HFFc6 (cell line): ENCODE results near the gene DNAJC16. TPM values are rescaled to one million over a fixed set of nuclear protein-coding genes. Genes with fewer than 3 reads are reported as not detected.
"Not testable (repeated sequence)": the region's sequence is repeated elsewhere in the genome, so short reads cannot be mapped to it uniquely, and the experiment has no call there.

Experiments used
- DNase-seq: peaks from one replicate; pipeline ENCODE4 v3.0.0-alpha.2; 2018
- H3K27ac Mint-ChIP-seq: 2 replicates; pipeline ENCODE4 v1.8.0; 2020; ENCODE audit warnings: mild to moderate bottlenecking, mixed read lengths
- H3K27me3 Mint-ChIP-seq: 2 replicates; pipeline ENCODE4 v1.8.0; 2021; ENCODE audit warnings: mild to moderate bottlenecking, moderate library complexity, mixed read lengths; ENCODE audit not compliant: insufficient read depth
- H3K36me3 Mint-ChIP-seq: 2 replicates; pipeline ENCODE4 v1.8.0; 2021; ENCODE audit warnings: low read depth, mixed read lengths
- H3K4me1 Mint-ChIP-seq: 2 replicates; pipeline ENCODE4 v1.8.0; 2020; ENCODE audit warnings: low read depth, mixed read lengths
- H3K4me3 Mint-ChIP-seq: 2 replicates; pipeline ENCODE4 v1.8.0; 2020; ENCODE audit warnings: mild to moderate bottlenecking, moderate library complexity, mixed read lengths
- H3K9me3 Mint-ChIP-seq: 2 replicates; pipeline ENCODE4 v1.8.0; 2020; ENCODE audit warnings: mild to moderate bottlenecking, mixed read lengths
- total RNA-seq, 6 experiments: library from RNA; stranded (reverse); fragmentation: NEBNext Ultra II Directional; extraction: Animal tissue kit (Norgen Biotek cat#: 25700); gene quantifications; 2 replicates in 1 of 6; 3 replicates in 5 of 6; pipeline ENCODE4 v1.2.3, GENCODE V29; 2021
- TF ChIP-seq, protein P1 (sequence below): fragments of 200-600 bp; sonication (generic); IDR thresholded peaks from 2 replicates; pipeline ENCODE4 v1.5.0; 2021; ENCODE audit warnings: antibody characterized with exemption, mild to moderate bottlenecking

DNAJC16 gene
- total RNA-seq, 6 experiments from 2014 or later = 21.5 to 26.5 (median 22.8) TPM

DNA sequence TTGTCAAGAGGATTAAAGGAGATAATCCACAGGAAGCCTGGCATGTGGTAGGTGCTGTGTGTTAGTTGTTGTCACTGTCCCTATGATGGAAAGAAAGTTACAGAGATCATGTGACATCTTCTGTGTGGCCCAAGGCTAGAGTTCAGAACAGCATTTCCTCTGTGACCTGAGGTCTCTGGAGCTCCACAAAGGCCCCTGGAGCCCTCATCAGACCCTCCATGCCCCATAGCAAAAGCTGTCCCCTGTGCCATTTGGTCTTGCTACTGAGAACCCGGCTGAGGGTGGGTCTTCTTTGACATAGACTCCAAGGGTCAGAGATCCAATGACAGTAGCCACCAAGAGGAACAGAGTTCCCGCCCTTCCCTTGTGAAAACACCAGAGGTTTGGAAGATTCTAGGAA lies 42.7 kb upstream of the DNAJC16 start:
- H3K36me3 Mint-ChIP-seq = peaks cover 6% of the 10 kb centered on the region; the same call in 1 of the 2 replicates
- peaks cover 11% of the 10 kb centered on the region for H3K27me3 Mint-ChIP-seq
- no peak overlapping the region for H3K4me3 Mint-ChIP-seq
- H3K4me1 Mint-ChIP-seq = no peaks in the 10 kb centered on the region
- DNase-seq = no peak
- TF ChIP-seq, protein P1, sequence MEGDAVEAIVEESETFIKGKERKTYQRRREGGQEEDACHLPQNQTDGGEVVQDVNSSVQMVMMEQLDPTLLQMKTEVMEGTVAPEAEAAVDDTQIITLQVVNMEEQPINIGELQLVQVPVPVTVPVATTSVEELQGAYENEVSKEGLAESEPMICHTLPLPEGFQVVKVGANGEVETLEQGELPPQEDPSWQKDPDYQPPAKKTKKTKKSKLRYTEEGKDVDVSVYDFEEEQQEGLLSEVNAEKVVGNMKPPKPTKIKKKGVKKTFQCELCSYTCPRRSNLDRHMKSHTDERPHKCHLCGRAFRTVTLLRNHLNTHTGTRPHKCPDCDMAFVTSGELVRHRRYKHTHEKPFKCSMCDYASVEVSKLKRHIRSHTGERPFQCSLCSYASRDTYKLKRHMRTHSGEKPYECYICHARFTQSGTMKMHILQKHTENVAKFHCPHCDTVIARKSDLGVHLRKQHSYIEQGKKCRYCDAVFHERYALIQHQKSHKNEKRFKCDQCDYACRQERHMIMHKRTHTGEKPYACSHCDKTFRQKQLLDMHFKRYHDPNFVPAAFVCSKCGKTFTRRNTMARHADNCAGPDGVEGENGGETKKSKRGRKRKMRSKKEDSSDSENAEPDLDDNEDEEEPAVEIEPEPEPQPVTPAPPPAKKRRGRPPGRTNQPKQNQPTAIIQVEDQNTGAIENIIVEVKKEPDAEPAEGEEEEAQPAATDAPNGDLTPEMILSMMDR = no peak
- H3K27ac Mint-ChIP-seq = no peak overlapping the region
- H3K9me3 Mint-ChIP-seq = no peaks in the 10 kb centered on the region

DNA sequence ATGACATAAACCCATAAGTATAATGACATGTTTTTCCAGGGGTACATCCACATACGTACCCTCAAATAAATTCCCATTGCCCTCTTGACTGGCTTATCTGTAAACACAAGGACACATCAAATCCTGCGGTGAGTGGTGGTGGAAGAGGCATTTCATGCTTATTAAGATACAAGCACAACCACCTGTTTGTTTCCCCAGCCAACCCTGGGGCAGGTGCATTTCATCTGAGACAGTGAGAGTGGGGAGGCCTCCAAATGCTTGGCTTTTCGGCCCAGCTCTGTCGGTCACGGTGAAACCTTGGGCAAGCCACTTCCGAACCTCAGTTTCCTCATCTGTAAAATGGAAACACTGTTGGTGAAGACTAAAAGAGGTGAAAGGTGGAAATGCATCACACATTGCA lies 42.2 kb upstream of the DNAJC16 start:
- H3K4me1 Mint-ChIP-seq, H3K27ac Mint-ChIP-seq, H3K27me3 Mint-ChIP-seq, H3K4me3 Mint-ChIP-seq, H3K9me3 Mint-ChIP-seq, H3K36me3 Mint-ChIP-seq, DNase-seq: not testable (repeated sequence)

- peaks cover 5% of the 10 kb centered on the region; the same call in 1 of the 2 replicates for H3K27me3 Mint-ChIP-seq
- no peak overlapping the region for H3K27ac Mint-ChIP-seq
- H3K4me3 Mint-ChIP-seq = no peak overlapping the region
- DNase-seq = no peak
- TF ChIP-seq, protein P1 = no peak
- H3K36me3 Mint-ChIP-seq = peaks cover 12% of the 10 kb centered on the region
- no peaks in the 10 kb centered on the region for H3K9me3 Mint-ChIP-seq
- H3K4me1 Mint-ChIP-seq = no peaks in the 10 kb centered on the region
These were observed 41.0 kb upstream of the DNAJC16 start for GRCh38 chr1:15485636-15486035.

GRCh38 chr1:15486844-15487610 lies 39.6 kb upstream of the DNAJC16 start:
- peaks cover 12% of the 10 kb centered on the region for H3K36me3 Mint-ChIP-seq
- not testable (repeated sequence) for H3K27ac Mint-ChIP-seq, H3K4me1 Mint-ChIP-seq, H3K4me3 Mint-ChIP-seq, H3K27me3 Mint-ChIP-seq, DNase-seq, H3K9me3 Mint-ChIP-seq

GRCh38 chr1:15488371-15488770 lies 38.3 kb upstream of the DNAJC16 start:
- H3K4me3 Mint-ChIP-seq = no peak overlapping the region
- DNase-seq = no peak
- no peaks in the 10 kb centered on the region for H3K9me3 Mint-ChIP-seq
- H3K27me3 Mint-ChIP-seq = no peaks in the 10 kb centered on the region; the same call in 1 of the 2 replicates
- H3K36me3 Mint-ChIP-seq = peaks cover 12% of the 10 kb centered on the region
- TF ChIP-seq, protein P1 = no peak
- no peak overlapping the region for H3K27ac Mint-ChIP-seq
- H3K4me1 Mint-ChIP-seq = no peaks in the 10 kb centered on the region

DNA sequence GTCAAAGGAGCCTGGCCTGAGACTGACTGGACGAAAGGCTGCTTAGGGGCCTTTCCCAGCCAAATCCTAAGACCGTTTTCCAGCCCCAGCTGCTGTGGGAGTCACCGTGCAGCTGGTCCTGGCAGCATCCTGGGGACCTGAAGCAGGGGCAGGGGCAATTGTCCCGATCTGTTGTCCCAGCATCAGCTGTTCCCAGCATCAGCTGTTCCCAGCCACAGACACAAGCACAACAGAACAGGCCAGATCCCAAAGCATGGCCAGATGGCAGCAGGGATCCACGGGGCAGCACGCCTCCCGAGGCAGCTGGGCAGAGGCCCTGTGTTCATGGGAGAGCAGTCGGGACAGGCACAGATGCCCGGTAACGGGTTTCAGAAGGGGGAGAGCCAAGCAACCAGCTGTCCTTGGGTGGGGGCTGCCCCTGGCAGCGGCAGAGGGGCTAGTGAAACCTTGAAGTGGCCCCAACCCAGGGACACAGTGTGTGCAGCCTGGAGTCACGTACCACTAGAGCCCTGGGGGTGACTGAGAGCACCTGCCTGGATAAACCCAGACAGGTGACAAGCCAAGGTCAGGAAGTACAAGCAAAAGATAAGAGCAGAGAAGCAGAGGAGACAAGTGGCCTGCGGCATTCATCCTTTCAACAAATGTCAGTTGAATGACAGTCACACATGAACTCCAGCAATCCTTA lies 37.5 kb upstream of the DNAJC16 start:
- H3K4me3 Mint-ChIP-seq = no peak overlapping the region
- H3K4me1 Mint-ChIP-seq = no peaks in the 10 kb centered on the region
- no peaks in the 10 kb centered on the region; the same call in 1 of the 2 replicates for H3K27me3 Mint-ChIP-seq
- TF ChIP-seq, protein P1 = no peak
- no peaks in the 10 kb centered on the region for H3K9me3 Mint-ChIP-seq
- H3K27ac Mint-ChIP-seq = no peak overlapping the region
- no peak for DNase-seq
- H3K36me3 Mint-ChIP-seq = peaks cover 12% of the 10 kb centered on the region

DNA sequence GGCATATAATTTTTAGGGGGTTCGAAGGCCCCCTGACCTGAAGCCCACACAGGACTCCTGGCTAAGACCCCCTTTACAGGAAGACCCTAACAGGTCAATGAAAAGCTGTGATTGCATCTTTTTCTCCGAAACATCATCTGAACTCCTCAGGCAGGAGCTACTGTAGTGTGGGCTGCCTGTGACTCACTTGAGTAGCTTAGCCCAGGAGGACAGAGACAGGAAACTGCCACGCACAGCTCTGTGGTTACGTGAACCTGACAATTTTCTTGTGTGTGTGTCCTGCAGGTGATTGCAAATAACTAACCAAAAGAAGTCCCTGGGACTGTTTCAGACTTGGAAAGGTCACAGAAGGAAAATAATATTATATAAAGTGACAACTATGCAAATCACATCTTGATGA lies 35.6 kb upstream of the DNAJC16 start:
- H3K4me3 Mint-ChIP-seq, H3K27me3 Mint-ChIP-seq, H3K9me3 Mint-ChIP-seq, DNase-seq, H3K36me3 Mint-ChIP-seq, H3K4me1 Mint-ChIP-seq, H3K27ac Mint-ChIP-seq: not testable (repeated sequence)
